Muscle layer of duodenum (tissue), 2 donors: ENCODE results near the gene OPN1LW.
"Not testable (repeated sequence)": the region's sequence is repeated elsewhere in the genome, so short reads cannot be mapped to it uniquely, and the experiment has no call there.

Experiments
- H3K27ac ChIP-seq: one replicate; pipeline ENCODE4 v1.7.0; 2013; ENCODE audit warnings: mild to moderate bottlenecking, low read length
- H3K27me3 ChIP-seq: one replicate; pipeline ENCODE4 v1.7.0; 2013; ENCODE audit warnings: low read depth, mild to moderate bottlenecking, control low read depth, low read length
- H3K36me3 ChIP-seq, 2 donors: one replicate each; pipeline ENCODE4 v1.7.0; 2013; ENCODE audit warnings: low read length in 2 of 2, control low read depth in 1 of 2, mild to moderate bottlenecking in 1 of 2; ENCODE audit not compliant: insufficient read depth in 2 of 2, control insufficient read depth in 1 of 2
- H3K4me1 ChIP-seq, 2 donors: one replicate each; pipeline ENCODE4 v1.7.0; 2013; ENCODE audit warnings: low read length in 2 of 2, mild to moderate bottlenecking in 2 of 2, control low read depth in 1 of 2, moderate library complexity in 1 of 2; ENCODE audit not compliant: insufficient read depth in 2 of 2, control insufficient read depth in 1 of 2
- H3K4me3 ChIP-seq, 2 donors: one replicate each; pipeline ENCODE4 v1.7.0; 2013; ENCODE audit warnings: low read length in 2 of 2, low read depth in 1 of 2, mild to moderate bottlenecking in 1 of 2
- H3K9me3 ChIP-seq, 2 donors: one replicate each; pipeline ENCODE4 v1.7.0; 2013; ENCODE audit warnings: low read length in 2 of 2, control low read depth in 1 of 2, mild to moderate bottlenecking in 1 of 2; ENCODE audit not compliant: control insufficient read depth in 1 of 2
- donor health status: healthy.

OPN1LW gene

GRCh38 chrX:154135458-154136229, 8.4 kb upstream of the OPN1LW start:
- no peak overlapping the region for H3K27ac ChIP-seq
- H3K4me3 ChIP-seq, result no peak overlapping the region
- no peaks in the 10 kb centered on the region for H3K27me3 ChIP-seq

GRCh38 chrX:154136627-154137161, 7.3 kb upstream of the OPN1LW start:
- no peaks in the 10 kb centered on the region for H3K36me3 ChIP-seq
- H3K4me3 ChIP-seq, result peak overlapping the region in 1 of 2 donors; percentile 24
- H3K4me1 ChIP-seq, result no peaks in the 10 kb centered on the region
- no peaks in the 10 kb centered on the region for H3K9me3 ChIP-seq
- no peak overlapping the region for H3K27ac ChIP-seq
- no peaks in the 10 kb centered on the region for H3K27me3 ChIP-seq

More at GRCh38 chrX:154135458-154136229, 8.4 kb upstream of the OPN1LW start:
- H3K4me1 ChIP-seq, result no peaks in the 10 kb centered on the region
- no peaks in the 10 kb centered on the region for H3K9me3 ChIP-seq
- no peaks in the 10 kb centered on the region for H3K36me3 ChIP-seq

- no peaks in the 10 kb centered on the region for H3K27me3 ChIP-seq
- no peak overlapping the region for H3K27ac ChIP-seq
- H3K9me3 ChIP-seq, result no peaks in the 10 kb centered on the region
- no peak overlapping the region for H3K4me3 ChIP-seq
- H3K4me1 ChIP-seq, result no peaks in the 10 kb centered on the region
- no peaks in the 10 kb centered on the region for H3K36me3 ChIP-seq
Measured at GRCh38 chrX:154138857-154139256, 5.2 kb upstream of the OPN1LW start.

- H3K36me3 ChIP-seq, result no peaks in the 10 kb centered on the region
- H3K27me3 ChIP-seq, result no peaks in the 10 kb centered on the region
- H3K9me3 ChIP-seq, result no peaks in the 10 kb centered on the region
- no peaks in the 10 kb centered on the region for H3K4me1 ChIP-seq
- no peak overlapping the region for H3K27ac ChIP-seq
- no peak overlapping the region for H3K4me3 ChIP-seq
Measured at GRCh38 chrX:154140206-154140605, 3.8 kb upstream of the OPN1LW start.

- no peaks in the 10 kb centered on the region for H3K27me3 ChIP-seq
- no peaks in the 10 kb centered on the region for H3K4me1 ChIP-seq
- no peaks in the 10 kb centered on the region for H3K9me3 ChIP-seq
Measured at GRCh38 chrX:154140742-154141141, 3.3 kb upstream of the OPN1LW start.

GRCh38 chrX:154142386-154142785, 1.7 kb upstream of the OPN1LW start:
- Histone ChIP-seq H3K27me3 (no peaks in the 10 kb centered on the region), H3K4me1 (no peaks in the 10 kb centered on the region), H3K9me3 (no peaks in the 10 kb centered on the region), H3K36me3 (no peaks in the 10 kb centered on the region), H3K4me3 (no peak overlapping the region), H3K27ac (no peak overlapping the region)

More at GRCh38 chrX:154140742-154141141, 3.3 kb upstream of the OPN1LW start:
- Histone ChIP-seq H3K27ac (no peak overlapping the region), H3K36me3 (no peaks in the 10 kb centered on the region), H3K4me3 (no peak overlapping the region)

- Histone ChIP-seq H3K4me3 (no peak overlapping the region), H3K9me3 (no peaks in the 10 kb centered on the region), H3K4me1 (no peaks in the 10 kb centered on the region), H3K27ac (no peak overlapping the region), H3K36me3 (no peaks in the 10 kb centered on the region), H3K27me3 (no peaks in the 10 kb centered on the region)
Measured at GRCh38 chrX:154142950-154143745, 895 bp upstream of the OPN1LW start.

- H3K4me3 ChIP-seq, H3K36me3 ChIP-seq, H3K27ac ChIP-seq, H3K4me1 ChIP-seq, H3K27me3 ChIP-seq, H3K9me3 ChIP-seq: not testable (repeated sequence)
Measured at GRCh38 chrX:154151030-154151429, 7.0 kb downstream of the OPN1LW start.

GRCh38 chrX:154156221-154156620, 12.2 kb downstream of the OPN1LW start:
- not testable (repeated sequence) for H3K9me3 ChIP-seq, H3K27me3 ChIP-seq, H3K27ac ChIP-seq, H3K36me3 ChIP-seq, H3K4me1 ChIP-seq, H3K4me3 ChIP-seq

- H3K27ac ChIP-seq, H3K4me3 ChIP-seq, H3K27me3 ChIP-seq, H3K9me3 ChIP-seq, H3K4me1 ChIP-seq, H3K36me3 ChIP-seq: not testable (repeated sequence)
Measured at GRCh38 chrX:154157207-154157606, 13.2 kb downstream of the OPN1LW start.

- not testable (repeated sequence) for H3K27ac ChIP-seq, H3K27me3 ChIP-seq, H3K4me3 ChIP-seq, H3K9me3 ChIP-seq, H3K4me1 ChIP-seq, H3K36me3 ChIP-seq
Measured at GRCh38 chrX:154159345-154159744, 15.3 kb downstream of the OPN1LW start.
